K562 (cell line): ENCODE results near the gene AMPD1. TPM values are rescaled to one million over a fixed set of nuclear protein-coding genes. Genes with fewer than 3 reads are reported as not detected.

Experiments
- BHLHE40 ChIP-seq: IDR thresholded peaks from 2 replicates; pipeline ENCODE4 v1.6.1; 2011; ENCODE audit warnings: low read length, improper control_type of control experiment
- C11orf30 ChIP-seq: fragments of 450-650 bp; IDR thresholded peaks from 2 replicates; pipeline ENCODE4 v1.6.1; 2016; ENCODE audit warnings: low read depth, mild to moderate bottlenecking
- CBX8 ChIP-seq: fragments of 200-600 bp; sonication (generic); IDR thresholded peaks from 2 replicates; pipeline ENCODE4 v1.6.1; 2012; ENCODE audit warnings: borderline replicate concordance, mixed run types, low read depth, mild to moderate bottlenecking, moderate library complexity, mixed read lengths, low read length, control low read depth, inconsistent platforms; ENCODE audit not compliant: poor library complexity, severe bottlenecking; ENCODE audit errors: extremely low read depth
- CREM ChIP-seq: IDR thresholded peaks from 2 replicates; pipeline ENCODE4 v1.6.1; 2014; ENCODE audit warnings: antibody characterized with exemption, low read depth
- DDX20 ChIP-seq: fragments of 450-650 bp; IDR thresholded peaks from 2 replicates; pipeline ENCODE4 v1.6.1; 2016; ENCODE audit warnings: missing genetic modification characterization, low read depth, mild to moderate bottlenecking, missing compliant biosample characterization, moderate library complexity
- EGR1 ChIP-seq: fragments of 450-650 bp; conservative IDR thresholded peaks from 2 replicates; pipeline ENCODE4 v1.6.1; 2017; ENCODE audit warnings: mild to moderate bottlenecking
- ETS2 ChIP-seq: IDR thresholded peaks from 2 replicates; pipeline ENCODE4 v1.6.1; 2016; ENCODE audit warnings: borderline replicate concordance, missing genetic modification characterization, mild to moderate bottlenecking, moderate library complexity, missing compliant biosample characterization; ENCODE audit not compliant: poor library complexity, severe bottlenecking
- EZH2 ChIP-seq: IDR thresholded peaks from 2 replicates; pipeline ENCODE4 v1.6.1; 2012; ENCODE audit warnings: low read depth, mild to moderate bottlenecking, inconsistent platforms, low read length, borderline replicate concordance
- GTF2E2 ChIP-seq: fragments of 200-800 bp; sonication (Bioruptor generic); IDR thresholded peaks from 2 replicates; pipeline ENCODE4 v1.6.1; 2016; ENCODE audit warnings: missing genetic modification characterization, missing compliant biosample characterization
- HSF4 ChIP-seq: fragments of 250-450 bp; sonication (Bioruptor Pico); IDR thresholded peaks from 2 replicates; pipeline ENCODE4 v2.1.2; 2022; ENCODE audit warnings: mild to moderate bottlenecking, moderate library complexity, borderline replicate concordance
- ILF3 ChIP-seq: fragments of 450-650 bp; IDR thresholded peaks from 2 replicates; pipeline ENCODE4 v1.6.1; 2018; ENCODE audit warnings: antibody characterized with exemption, mild to moderate bottlenecking, moderate library complexity, borderline replicate concordance
- IRF2 ChIP-seq: sonication (generic); formaldehyde crosslinking; IDR thresholded peaks from 2 replicates; pipeline ENCODE4 v1.8.1; 2022; ENCODE audit warnings: mild to moderate bottlenecking, missing genetic modification reagents
- JUNB ChIP-seq: fragments of 450-650 bp; formaldehyde crosslinking; conservative IDR thresholded peaks from 2 replicates; pipeline ENCODE4 v1.4.0; 2020; ENCODE audit warnings: mild to moderate bottlenecking
- LARP7 ChIP-seq: fragments of 450-650 bp; IDR thresholded peaks from 2 replicates; pipeline ENCODE4 v1.6.1; 2016
- NKRF ChIP-seq: fragments of 450-650 bp; IDR thresholded peaks from 2 replicates; pipeline ENCODE4 v1.6.1; 2016; ENCODE audit warnings: borderline replicate concordance
- PATZ1 ChIP-seq: fragments of 250-450 bp; sonication (Bioruptor Pico); IDR thresholded peaks from 2 replicates; pipeline ENCODE4 v1.5.0; 2020; ENCODE audit warnings: mild to moderate bottlenecking, borderline replicate concordance
- SNAPC5 ChIP-seq: fragments of 250-450 bp; sonication (Bioruptor Pico); IDR thresholded peaks from 2 replicates; pipeline ENCODE4 v1.8.0; 2021; ENCODE audit warnings: moderate library complexity, mild to moderate bottlenecking, inconsistent platforms
- SRSF9 ChIP-seq: fragments of 200-400 bp; formaldehyde crosslinking; IDR thresholded peaks from 2 replicates; pipeline ENCODE4 v1.6.1; 2017; ENCODE audit warnings: low read depth, low read length, borderline replicate concordance
- STAT5A ChIP-seq: IDR thresholded peaks from 2 replicates; pipeline ENCODE4 v1.6.1; 2012; ENCODE audit warnings: low read length, inconsistent platforms, borderline replicate concordance
- TAF9B ChIP-seq: fragments of 450-650 bp; IDR thresholded peaks from 2 replicates; pipeline ENCODE4 v1.6.1; 2018; ENCODE audit warnings: mild to moderate bottlenecking; ENCODE audit not compliant: partially characterized antibody
- TBP ChIP-seq: optimal IDR thresholded peaks from 2 replicates; pipeline ENCODE3; 2011; ENCODE audit warnings: low read depth, low read length, improper control_type of control experiment
- YBX1 ChIP-seq: fragments of 450-650 bp; IDR thresholded peaks from 2 replicates; pipeline ENCODE4 v1.7.1; 2016; ENCODE audit warnings: mild to moderate bottlenecking
- ZFP36 ChIP-seq: fragments of 150-350 bp; IDR thresholded peaks from 2 replicates; pipeline ENCODE4 v1.6.1; 2018; ENCODE audit warnings: low read length, low read depth; ENCODE audit not compliant: partially characterized antibody
- ZNF75A ChIP-seq: fragments of 450-650 bp; formaldehyde crosslinking; IDR thresholded peaks from 2 replicates; pipeline ENCODE4 v1.4.0; 2020; ENCODE audit warnings: mild to moderate bottlenecking
- ZNF778 ChIP-seq: fragments of 450-650 bp; formaldehyde crosslinking; IDR thresholded peaks from 2 replicates; pipeline ENCODE4 v1.4.0; 2020; ENCODE audit warnings: mild to moderate bottlenecking, moderate library complexity
- polyA plus RNA-seq, 8 experiments: library from polyadenylated mRNA; depleted of rRNA in 4 of 8; stranded (reverse) in 5 of 8; unstranded in 3 of 8; fragments of >200 nt; fragmentation: Nextera tagmentation in 2 of 8; fragmentation: Illumina TruSeq in 1 of 8; extraction: Ambion mirVana in 2 of 8; extraction: Trizol in 1 of 8; gene quantifications; 2 replicates each; pipeline versions ENCODE4 v1.2.1 to v1.2.3, GENCODE V29; 2011 to 2014; ENCODE audit warnings: inconsistent platforms in 1 of 8, missing spikeins in 1 of 8
- total RNA-seq, 7 experiments: library from RNA; depleted of rRNA in 6 of 7; stranded (reverse); fragments of >200 nt in 6 of 7; fragmentation: Illumina TruSeq in 2 of 7; extraction: Trizol in 2 of 7; gene quantifications; 2 replicates each; pipeline versions ENCODE4 v1.2.1 to v1.2.3, GENCODE V29; 2011 to 2021; ENCODE audit warnings: low replicate concordance in 1 of 7

AMPD1 gene
- total and polyA plus RNA-seq, 9 of the 15 experiments (the other 6 are each of a cell fraction or from before 2014, with no cell fraction given): 0.04 to 0.17 TPM; not detected in 7

GRCh38 chr1:114716304-114717170 lies 21.2 kb upstream of the AMPD1 start, which contains the start of gene NRAS (continued):
- 0 out of 2 replicates have a peak, but pooled peaks have one; percentile 14 for TF ChIP-seq STAT5A
- no peak for TF ChIP-seq ETS2 (tag)
- no peak for TF ChIP-seq IRF2 (CRISPR knock-in tag)
- TF ChIP-seq BHLHE40: peak; percentile 83
- no peak for TF ChIP-seq CBX8
- TF ChIP-seq LARP7: no peak
- peak; percentile 54 for TF ChIP-seq TAF9B
- TF ChIP-seq EGR1: peak; percentile 51; the same call in 1 of the 2 replicates
- peak; percentile 99 for TF ChIP-seq NKRF
- no peak for TF ChIP-seq ZNF75A (CRISPR knock-in tag)
- peak; percentile 72 for TF ChIP-seq TBP
- peak; percentile 80; the same call in 1 of the 2 replicates for TF ChIP-seq GTF2E2 (tag)
- no peak for TF ChIP-seq YBX1
- no peak; the same call in 1 of the 2 replicates for TF ChIP-seq PATZ1 (CRISPR knock-in tag)
- peak; percentile 92 for TF ChIP-seq C11orf30
- peak; percentile 81; the same call in 1 of the 2 replicates for TF ChIP-seq ILF3
- no peak for TF ChIP-seq EZH2
- TF ChIP-seq SRSF9: no peak
- no peak for TF ChIP-seq DDX20 (tag)
- peak; percentile 98 for TF ChIP-seq CREM
- no peak for TF ChIP-seq ZNF778 (CRISPR knock-in tag)
- TF ChIP-seq SNAPC5 (CRISPR knock-in tag): no peak
- TF ChIP-seq ZFP36: no peak
- no peak for TF ChIP-seq HSF4 (CRISPR knock-in tag)
- TF ChIP-seq JUNB (CRISPR knock-in tag): no peak
